ENCODE measurements around the gene CCDC107. TPM values are rescaled to one million over a fixed set of nuclear protein-coding genes. Genes with fewer than 3 reads are reported as not detected.

CCDC107 gene
- total RNA-seq, 5 donors from 2014 or later (not counting 1 experiment from before 2014, with no cell fraction given): 17.7 to 29.8 (median 27.5) TPM

DNA sequence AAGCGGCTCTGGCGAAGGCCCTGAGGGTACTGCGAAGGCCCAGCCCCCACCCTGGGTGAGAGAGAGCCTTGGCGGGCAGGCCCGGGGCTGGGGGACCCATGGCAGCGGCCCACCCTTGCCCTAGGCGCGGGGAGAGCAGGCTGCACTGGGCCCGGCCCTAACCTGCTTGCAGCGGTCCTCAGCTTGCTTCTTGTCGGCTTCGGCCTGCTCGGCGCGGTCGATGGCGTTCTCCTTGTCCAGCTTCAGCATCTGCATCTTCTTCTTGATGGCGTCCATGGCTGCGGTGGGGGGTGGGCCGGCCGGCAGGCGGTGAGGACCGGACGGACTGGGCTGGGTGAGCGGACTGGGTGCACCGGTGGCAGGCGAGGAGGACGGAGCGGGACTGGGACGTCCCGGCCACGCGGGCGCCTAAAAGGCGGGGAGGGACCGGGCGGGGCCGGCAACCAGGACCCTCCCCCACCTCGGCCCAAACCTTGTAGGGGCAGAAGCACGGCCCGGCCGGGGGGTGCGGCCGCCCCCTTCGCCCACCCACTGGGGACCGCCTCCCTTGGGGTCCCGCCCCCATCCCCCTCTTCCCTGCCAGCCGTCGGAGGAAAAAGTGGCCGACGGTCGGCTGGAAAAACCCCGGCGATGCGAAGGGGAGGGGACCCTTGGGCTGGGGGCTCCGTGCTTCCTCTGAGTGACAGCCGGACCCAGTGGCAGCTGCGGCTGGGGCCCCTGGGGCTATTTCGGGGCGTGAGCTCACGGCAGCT is 31.6 kb downstream of the CCDC107 start, which contains the start of gene TPM2:
TPM2 (minus strand) TSS at position 384 of the 752 bp plus-strand sequence; CDS start at position 276, 108 bp downstream.
- no peaks in the 10 kb centered on the region for H3K27me3 ChIP-seq (replicated peaks in 1 of 2; ENCODE audit: control insufficient read depth in 2 of 2, extremely low read depth in 1 of 2, insufficient read depth in 2 of 2, low read length in 1 of 2)
- 69% methylated on average over 32 of the region's 61 CpGs for WGBS (ENCODE audit: insufficient coverage)
- H3K27me3 Mint-ChIP-seq: no peaks in the 10 kb centered on the region
- peak within 1 kb of the TSS; percentile 48 for H3K27ac ChIP-seq (ENCODE audit: low read length)
- no peaks in the 10 kb centered on the region for H3K36me3 Mint-ChIP-seq
- H3K4me1 ChIP-seq (ENCODE audit: control insufficient read depth in 1 of 2, extremely low read depth in 1 of 2, insufficient read depth in 2 of 2, low read length in 2 of 2): peaks cover 2 to 26% of the 10 kb centered on the region in 2 experiments
- peak within 1 kb of the TSS; percentile 80 to 85 for H3K27ac Mint-ChIP-seq
- H3K36me3 ChIP-seq (ENCODE audit: control insufficient read depth in 2 of 2, extremely low read depth in 1 of 2, insufficient read depth in 1 of 2, low read length in 1 of 2): no peaks in the 10 kb centered on the region
- no peaks in the 10 kb centered on the region for H3K9me3 Mint-ChIP-seq
- H3K4me3 ChIP-seq (ENCODE audit: control insufficient read depth in 1 of 2, extremely low read depth in 1 of 2, low read length in 1 of 2): peak within 1 kb of the TSS; percentile 61 to 74
- peak within 1 kb of the TSS; percentile 82 to 87 (median 83) for H3K4me3 Mint-ChIP-seq
- peaks cover 23 to 28% (median 27%) of the 10 kb centered on the region in 3 donors for H3K4me1 Mint-ChIP-seq
- ATAC-seq (replicated peaks in 1 of 4) (no peak), DNase-seq (no peak)
- no peaks in the 10 kb centered on the region for H3K9me3 ChIP-seq
- ChIA-PET CTCF (interaction anchor here in 1 of 2 donors (0.6 to 1.3 kb wide), 4 partner anchors 12 to 52 kb away, joined by 3 read pairs; partner anchors contain the start of genes CCDC107 and RMRP), POLR2A (no interaction called here)

GRCh38 chr9:35690294-35690613 is 32.2 kb downstream of the CCDC107 start:
- Mint-ChIP-seq H3K4me3 (peak overlapping the region; percentile 78 to 87 (median 82)), H3K36me3 (no peaks in the 10 kb centered on the region), H3K4me1 (peaks cover 23 to 28% (median 27%) of the 10 kb centered on the region in 3 donors), H3K9me3 (no peaks in the 10 kb centered on the region), H3K27ac (no peak overlapping the region), H3K27me3 (no peaks in the 10 kb centered on the region)
- ATAC-seq (replicated peaks in 1 of 4) (peak in 1 of 4 experiments; percentile 18), DNase-seq (peak in 2 of 35 experiments; percentile 7 to 22)
- ChIA-PET CTCF (interaction anchor here in 1 of 2 donors (0.6 to 1.3 kb wide), 4 partner anchors 12 to 51 kb away, joined by 3 read pairs; partner anchors contain the start of genes CCDC107 and RMRP), POLR2A (no interaction called here)
- H3K4me1 ChIP-seq (ENCODE audit: control insufficient read depth in 1 of 2, extremely low read depth in 1 of 2, insufficient read depth in 2 of 2, low read length in 2 of 2): peaks cover 2 to 26% of the 10 kb centered on the region in 2 experiments
- peak overlapping the region; percentile 49 to 74 for H3K4me3 ChIP-seq (ENCODE audit: control insufficient read depth in 1 of 2, extremely low read depth in 1 of 2, low read length in 1 of 2)
- H3K9me3 ChIP-seq: no peaks in the 10 kb centered on the region
- 6% methylated on average over 17 of the region's 21 CpGs for WGBS (ENCODE audit: insufficient coverage)
- no peaks in the 10 kb centered on the region for H3K36me3 ChIP-seq (ENCODE audit: control insufficient read depth in 2 of 2, extremely low read depth in 1 of 2, insufficient read depth in 1 of 2, low read length in 1 of 2)
- no peaks in the 10 kb centered on the region for H3K27me3 ChIP-seq (replicated peaks in 1 of 2; ENCODE audit: control insufficient read depth in 2 of 2, extremely low read depth in 1 of 2, insufficient read depth in 2 of 2, low read length in 1 of 2)
- no peak overlapping the region for H3K27ac ChIP-seq (ENCODE audit: low read length)

DNA sequence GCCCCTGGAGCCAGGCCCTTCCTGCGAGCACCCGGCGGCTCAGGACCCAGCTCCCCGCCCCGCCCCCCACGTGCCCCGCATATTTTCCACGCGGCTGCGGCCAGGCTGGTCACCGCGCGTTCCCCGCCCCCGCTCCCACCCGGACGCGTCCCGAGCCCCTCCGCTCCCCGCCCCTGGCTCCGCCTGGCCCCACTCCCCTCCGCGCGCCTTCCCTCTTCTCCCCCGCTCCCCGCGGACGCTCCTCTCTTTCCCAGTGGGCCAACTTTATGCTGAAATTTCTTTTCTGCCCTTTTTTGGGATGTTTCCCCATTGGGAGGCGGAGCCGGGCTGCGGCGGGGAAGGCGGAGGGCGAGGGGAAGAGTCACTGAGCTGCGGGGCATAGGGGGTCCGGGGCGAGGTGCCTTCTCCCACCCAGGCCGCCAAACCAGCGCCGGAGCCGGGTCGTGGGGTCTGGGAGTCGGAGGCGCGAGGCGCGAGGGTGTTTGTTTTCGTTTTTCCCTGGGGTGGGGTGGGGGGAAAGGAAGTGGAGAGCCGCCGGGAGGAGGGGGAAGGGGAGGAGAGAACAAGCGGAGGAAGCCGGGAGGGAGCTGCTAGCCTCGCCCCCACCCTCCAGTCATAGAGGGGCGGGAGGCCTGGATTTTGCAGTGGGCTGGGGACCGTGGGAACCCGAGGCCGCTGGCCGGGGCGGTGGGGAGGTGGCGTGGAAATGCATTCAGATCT is 32.7 kb downstream of the CCDC107 start:
- Mint-ChIP-seq H3K27me3 (no peaks in the 10 kb centered on the region), H3K27ac (peak overlapping the region; percentile 80 to 84), H3K4me1 (peaks cover 23 to 28% (median 27%) of the 10 kb centered on the region in 3 donors), H3K9me3 (no peaks in the 10 kb centered on the region), H3K4me3 (peak overlapping the region; percentile 82 to 87 (median 83)), H3K36me3 (no peaks in the 10 kb centered on the region)
- Histone ChIP-seq H3K4me1 (ENCODE audit: control insufficient read depth in 1 of 2, extremely low read depth in 1 of 2, insufficient read depth in 2 of 2, low read length in 2 of 2) (peaks cover 2 to 26% of the 10 kb centered on the region in 2 experiments), H3K27ac (ENCODE audit: low read length) (peak overlapping the region; percentile 48), H3K27me3 (replicated peaks in 1 of 2; ENCODE audit: control insufficient read depth in 2 of 2, extremely low read depth in 1 of 2, insufficient read depth in 2 of 2, low read length in 1 of 2) (no peaks in the 10 kb centered on the region), H3K4me3 (ENCODE audit: control insufficient read depth in 1 of 2, extremely low read depth in 1 of 2, low read length in 1 of 2) (peak overlapping the region; percentile 61 to 74), H3K36me3 (ENCODE audit: control insufficient read depth in 2 of 2, extremely low read depth in 1 of 2, insufficient read depth in 1 of 2, low read length in 1 of 2) (peaks cover 0 to 2% of the 10 kb centered on the region in 2 donors), H3K9me3 (no peaks in the 10 kb centered on the region)
- under 1% methylated on average over 38 of the region's 61 CpGs for WGBS (ENCODE audit: insufficient coverage)
- DNase-seq (peak in 17 of 35 experiments; percentile 4 to 45 (median 16)), ATAC-seq (replicated peaks in 1 of 4) (peak; percentile 65 to 73 (median 66))
- POLR2A ChIA-PET: interaction anchor here in 1 of 2 donors (0.6 to 0.7 kb wide), 2 partner anchors 43 to 86 kb away, joined by 3 to 4 read pairs; no protein-coding TSS in a partner anchor
- CTCF ChIA-PET: interaction anchor here in 1 of 2 donors (0.6 to 1.3 kb wide), 3 partner anchors 33 to 51 kb away, joined by 3 read pairs; partner anchors contain the start of genes CCDC107 and RMRP

DNA sequence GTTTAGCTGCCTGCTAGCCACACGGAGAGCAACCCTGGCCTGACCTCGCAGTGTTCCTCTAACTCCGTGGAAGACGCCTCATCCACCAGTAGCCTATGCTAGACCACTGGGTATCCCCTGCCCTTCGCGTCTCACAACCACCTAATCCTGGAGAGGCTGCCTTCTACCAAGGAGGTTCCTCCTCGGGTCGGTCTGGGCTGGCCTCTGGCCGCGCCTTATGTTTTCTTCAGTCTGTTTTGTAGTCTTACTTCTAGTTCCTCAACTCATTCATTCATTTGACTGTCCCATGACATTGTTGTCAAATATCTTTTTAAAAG is 33.2 kb downstream of the CCDC107 start:
- Mint-ChIP-seq H3K4me3 (peak overlapping the region; percentile 82 to 87 (median 83)), H3K36me3 (peaks cover under 1% of the 10 kb centered on the region), H3K27ac (peak overlapping the region; percentile 80 to 84), H3K9me3 (no peaks in the 10 kb centered on the region), H3K27me3 (no peaks in the 10 kb centered on the region), H3K4me1 (peaks cover 25 to 29% (median 28%) of the 10 kb centered on the region in 3 donors)
- ATAC-seq (replicated peaks in 1 of 4): no peak
- 59% methylated on average over 10 of the region's 10 CpGs for WGBS (ENCODE audit: insufficient coverage)
- no peak for DNase-seq
- Histone ChIP-seq H3K4me3 (ENCODE audit: control insufficient read depth in 1 of 2, extremely low read depth in 1 of 2, low read length in 1 of 2) (peak overlapping the region; percentile 61 to 74), H3K27me3 (replicated peaks in 1 of 2; ENCODE audit: control insufficient read depth in 2 of 2, extremely low read depth in 1 of 2, insufficient read depth in 2 of 2, low read length in 1 of 2) (no peaks in the 10 kb centered on the region), H3K4me1 (ENCODE audit: control insufficient read depth in 1 of 2, extremely low read depth in 1 of 2, insufficient read depth in 2 of 2, low read length in 2 of 2) (peaks cover 2 to 27% of the 10 kb centered on the region in 2 experiments), H3K27ac (ENCODE audit: low read length) (peak overlapping the region; percentile 48), H3K36me3 (ENCODE audit: control insufficient read depth in 2 of 2, extremely low read depth in 1 of 2, insufficient read depth in 1 of 2, low read length in 1 of 2) (peaks cover 0 to 3% of the 10 kb centered on the region in 2 donors), H3K9me3 (no peaks in the 10 kb centered on the region)
- CTCF ChIA-PET: no interaction called here
- POLR2A ChIA-PET: interaction anchor here in 1 of 2 donors (0.6 kb wide), 1 partner anchor 87 kb away, joined by 4 read pairs; no protein-coding TSS in a partner anchor

DNA sequence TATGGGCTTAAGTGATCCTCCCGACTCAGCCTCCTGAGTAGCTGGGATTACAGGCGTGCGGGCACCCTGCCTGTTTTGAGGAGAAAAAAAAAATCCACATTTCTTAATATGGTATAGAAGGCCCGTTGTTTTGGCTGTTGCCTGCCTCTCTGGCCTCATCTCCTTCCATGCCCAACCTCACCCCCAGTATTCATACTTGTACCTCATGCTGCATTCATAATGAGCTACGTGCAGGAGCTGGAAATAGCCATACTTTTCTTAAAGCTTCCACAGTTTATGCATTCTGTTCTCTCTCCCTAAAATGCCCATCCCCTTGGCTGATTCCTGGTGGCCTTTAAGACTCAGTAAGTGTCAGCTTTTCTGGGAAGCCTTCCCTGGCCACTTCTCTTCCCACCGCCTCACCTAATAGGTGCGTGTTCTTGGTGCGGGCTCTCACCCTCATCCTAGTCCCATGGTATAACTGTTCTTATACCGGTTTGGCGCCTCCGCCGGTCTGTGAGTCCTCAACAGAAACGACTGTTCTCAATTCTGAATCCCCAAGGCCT is 33.7 kb downstream of the CCDC107 start:
- H3K27me3 Mint-ChIP-seq: no peaks in the 10 kb centered on the region
- ATAC-seq (replicated peaks in 1 of 4): no peak
- Histone ChIP-seq H3K9me3 (no peaks in the 10 kb centered on the region), H3K27me3 (replicated peaks in 1 of 2; ENCODE audit: control insufficient read depth in 2 of 2, extremely low read depth in 1 of 2, insufficient read depth in 2 of 2, low read length in 1 of 2) (no peaks in the 10 kb centered on the region), H3K4me3 (ENCODE audit: control insufficient read depth in 1 of 2, extremely low read depth in 1 of 2, low read length in 1 of 2) (no peak overlapping the region), H3K27ac (ENCODE audit: low read length) (no peak overlapping the region), H3K36me3 (ENCODE audit: control insufficient read depth in 2 of 2, extremely low read depth in 1 of 2, insufficient read depth in 1 of 2, low read length in 1 of 2) (peaks cover 4 to 5% of the 10 kb centered on the region in 2 donors), H3K4me1 (ENCODE audit: control insufficient read depth in 1 of 2, extremely low read depth in 1 of 2, insufficient read depth in 2 of 2, low read length in 2 of 2) (peaks cover 2 to 33% of the 10 kb centered on the region in 2 experiments)
- DNase-seq: no peak
- peak overlapping the region; percentile 82 to 87 (median 83) for H3K4me3 Mint-ChIP-seq
- H3K27ac Mint-ChIP-seq: peak overlapping the region; percentile 63 to 84
- peaks cover 30 to 34% (median 34%) of the 10 kb centered on the region in 3 donors for H3K4me1 Mint-ChIP-seq
- ChIA-PET CTCF (interaction anchor here (0.6 to 0.7 kb wide), 2 partner anchors 26 to 33 kb away, joined by 3 read pairs; no protein-coding TSS in a partner anchor), POLR2A (no interaction called here)
- 96% methylated on average over 3 of the region's 13 CpGs for WGBS (ENCODE audit: insufficient coverage)
- no peaks in the 10 kb centered on the region for H3K9me3 Mint-ChIP-seq
- peaks cover 6% of the 10 kb centered on the region for H3K36me3 Mint-ChIP-seq

Data from T-cell (primary cell).